HG03159 (cell line): ENCODE results near the gene GPC5.

Experiments used
- ATAC-seq: cut with Tn5 transposase; IDR thresholded peaks from one replicate; pipeline ENCODE4 v1.9.1; 2021; ENCODE audit warnings: mild to moderate bottlenecking, moderate library complexity; ENCODE audit not compliant: unreplicated experiment

Gene GPC5

GRCh38 chr13:91533354-91533753 is 134.9 kb downstream of the GPC5 start:
- no peak for ATAC-seq

GRCh38 chr13:91534996-91535395 is 136.6 kb downstream of the GPC5 start:
- ATAC-seq = no peak

DNA sequence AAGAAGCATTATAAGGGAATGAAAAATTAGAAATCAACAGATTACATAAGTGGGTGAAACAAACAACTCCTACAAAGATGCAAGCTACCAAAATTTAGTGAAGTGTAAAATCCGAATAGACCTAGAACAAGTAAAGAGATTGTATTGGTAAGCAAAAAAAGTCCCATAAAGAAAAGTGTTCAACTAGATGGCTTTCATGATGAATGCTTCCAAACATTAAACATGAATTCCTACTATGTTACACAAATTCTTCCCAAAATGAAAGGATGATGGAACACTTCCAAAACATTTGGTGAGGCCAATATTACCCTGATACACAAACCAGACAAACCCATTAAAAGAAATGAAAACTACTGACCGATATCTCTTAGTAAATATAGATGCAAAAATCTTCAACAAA is 139.0 kb downstream of the GPC5 start:
- ATAC-seq = no peak

GRCh38 chr13:91539286-91540157 is 141.1 kb downstream of the GPC5 start:
- no peak for ATAC-seq

- no peak for ATAC-seq
Observed at GRCh38 chr13:91540158-91540736, 141.8 kb downstream of the GPC5 start.

DNA sequence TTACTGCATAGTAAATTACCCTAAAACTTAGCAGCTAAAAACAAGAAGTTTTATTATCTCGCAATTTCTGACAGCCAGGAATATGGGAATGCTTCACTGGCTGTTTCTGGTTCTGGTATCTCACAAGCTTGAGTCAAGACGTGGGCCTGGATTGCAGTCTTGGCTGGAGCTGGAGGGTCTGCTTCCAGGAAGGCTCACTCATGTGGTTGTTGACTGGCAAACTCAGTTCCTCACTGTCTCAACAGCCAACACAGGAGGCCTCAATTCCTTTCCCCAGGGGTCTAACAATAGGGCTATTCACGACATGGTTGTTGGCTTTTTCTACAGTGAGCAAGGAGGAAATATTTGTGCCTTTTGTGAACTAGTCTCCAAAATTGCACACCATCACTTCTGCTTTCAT is 146.3 kb downstream of the GPC5 start:
- ATAC-seq = no peak

DNA sequence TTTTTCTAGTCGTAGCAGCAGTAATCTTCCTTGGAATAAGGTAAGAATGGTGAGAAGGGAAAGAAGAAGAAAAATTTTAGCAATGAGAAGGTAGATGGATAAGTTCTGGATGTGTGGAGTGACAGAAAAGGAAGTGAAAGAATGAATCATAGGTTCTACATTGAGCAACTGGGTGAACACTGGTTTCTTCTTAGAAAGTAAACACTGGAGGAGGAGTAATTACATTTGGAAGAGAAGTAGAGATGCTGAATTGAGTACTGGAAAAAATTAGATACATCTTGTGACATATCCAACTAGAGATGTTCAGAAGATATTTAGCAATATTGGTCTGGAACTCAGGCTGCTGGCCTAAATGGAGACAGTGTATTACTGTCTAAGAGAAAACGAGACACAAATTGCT is 148.5 kb downstream of the GPC5 start:
- no peak for ATAC-seq

DNA sequence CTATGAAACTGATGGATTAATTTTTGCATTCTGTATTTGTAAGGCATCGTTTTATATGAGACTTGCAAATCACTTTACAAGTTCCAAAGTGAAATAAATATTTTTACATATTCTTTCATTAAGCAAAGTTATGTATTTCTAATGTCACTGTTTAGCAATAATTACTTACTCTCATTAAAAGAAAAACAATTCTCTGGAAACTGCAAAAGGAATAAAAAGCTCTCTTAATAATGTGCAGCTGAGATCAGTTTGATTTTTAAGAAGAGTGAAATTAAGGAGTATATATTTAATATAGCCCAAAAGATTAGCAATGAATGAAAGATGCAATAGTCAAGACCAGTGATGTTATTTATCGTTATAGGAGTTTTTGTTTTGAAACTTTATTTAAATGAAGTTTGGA is 155.2 kb downstream of the GPC5 start:
- ATAC-seq = no peak

- no peak for ATAC-seq
Observed at GRCh38 chr13:91554101-91554500, 155.7 kb downstream of the GPC5 start.

GRCh38 chr13:91557328-91558090 is 159.1 kb downstream of the GPC5 start:
- ATAC-seq = no peak

- no peak for ATAC-seq
Observed at GRCh38 chr13:91563799-91564198, 165.4 kb downstream of the GPC5 start.

DNA sequence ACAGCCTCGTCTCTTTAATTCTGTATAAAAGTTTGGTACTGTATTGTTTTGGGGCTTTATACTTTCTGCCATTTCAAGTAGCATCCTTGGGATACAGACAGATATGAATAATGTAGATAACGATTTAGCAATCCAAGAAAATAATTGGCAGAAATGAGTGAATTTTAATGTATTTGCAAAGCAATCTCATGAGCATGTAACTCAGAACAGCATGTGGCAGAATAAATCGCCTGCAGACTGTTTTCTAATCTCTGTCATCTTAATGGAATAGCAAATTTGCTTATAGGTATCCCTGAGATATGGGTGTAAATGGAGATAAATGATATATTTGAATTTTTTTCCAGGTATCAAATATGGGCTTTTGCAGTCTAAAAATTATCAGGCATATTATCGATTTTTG is 166.0 kb downstream of the GPC5 start:
- ATAC-seq = no peak

DNA sequence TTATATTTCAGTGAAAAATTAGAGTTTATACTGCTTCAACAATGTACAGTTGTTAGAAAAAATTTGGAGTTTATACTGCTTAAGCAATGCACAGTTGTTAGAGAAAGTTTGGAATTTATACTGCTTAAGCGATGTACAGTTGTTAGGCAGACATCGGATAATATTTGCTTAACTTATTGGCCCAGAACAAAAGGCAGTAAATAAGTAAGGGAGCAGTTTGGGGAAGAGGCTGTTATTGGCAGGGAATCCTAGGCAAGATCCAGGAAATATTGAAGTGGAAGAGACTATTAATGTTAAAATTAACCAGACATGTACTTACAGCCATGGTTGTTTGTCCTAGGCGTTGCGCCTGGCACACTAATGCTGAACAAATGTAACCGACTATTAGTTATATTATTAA is 166.9 kb downstream of the GPC5 start:
- no peak for ATAC-seq

DNA sequence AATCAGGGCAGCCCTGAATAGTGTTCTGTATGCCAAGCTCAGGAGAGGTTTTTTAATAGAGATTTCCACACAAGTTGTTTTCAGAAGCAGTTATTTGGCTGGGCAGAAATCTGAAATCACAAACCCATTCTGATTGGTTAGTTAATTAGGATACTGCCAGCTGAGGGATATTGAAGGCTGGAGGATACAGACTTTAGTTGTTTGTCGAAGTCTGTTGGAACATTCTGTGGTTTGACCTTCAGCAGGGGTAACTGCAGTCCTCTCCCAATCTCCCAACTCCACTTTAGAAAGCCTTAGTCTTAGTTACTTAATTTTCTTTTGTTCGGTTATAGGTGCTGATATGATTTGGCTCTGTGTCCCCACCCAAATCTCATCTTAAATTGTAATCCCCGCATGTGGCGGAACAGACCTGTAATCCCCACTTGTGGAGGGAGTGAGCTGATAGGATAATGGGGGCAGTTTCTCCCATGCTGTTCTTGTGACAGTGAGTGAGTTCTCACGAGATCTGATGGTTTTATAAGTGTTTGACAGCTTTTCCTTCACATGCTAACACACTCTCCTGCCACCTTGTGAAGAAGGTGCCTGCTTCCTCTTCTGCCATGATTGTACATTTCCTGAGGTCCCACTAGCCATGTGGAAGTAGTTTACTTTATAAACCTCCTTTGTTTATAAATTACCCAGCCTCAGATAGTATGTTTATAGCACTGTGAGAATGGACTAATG is 169.2 kb downstream of the GPC5 start:
- ATAC-seq = no peak

- ATAC-seq = no peak
Observed at GRCh38 chr13:91571681-91572080, 173.3 kb downstream of the GPC5 start.

DNA sequence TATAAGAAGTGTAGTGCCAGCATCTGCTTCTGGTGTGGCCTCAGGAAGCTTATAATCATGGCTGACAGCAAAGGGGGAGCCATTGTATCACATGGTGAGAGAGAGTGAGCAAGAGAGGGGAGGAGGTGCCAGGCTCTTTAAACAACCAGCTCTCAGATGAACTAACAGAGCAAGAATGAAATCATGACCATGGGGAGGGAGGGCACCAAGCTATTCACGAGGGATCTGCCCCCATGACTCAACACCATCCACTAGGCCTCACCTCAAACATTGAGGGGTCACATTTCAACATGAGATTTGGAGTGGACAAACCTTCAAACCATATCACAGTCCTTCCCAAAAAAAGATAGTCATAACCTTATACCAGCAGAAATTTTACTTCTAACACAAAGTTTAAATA is 174.0 kb downstream of the GPC5 start:
- no peak for ATAC-seq

- ATAC-seq = no peak
Observed at GRCh38 chr13:91572944-91573598, 174.7 kb downstream of the GPC5 start.

GRCh38 chr13:91574766-91575165 is 176.3 kb downstream of the GPC5 start:
- ATAC-seq = no peak

- no peak for ATAC-seq
Observed at GRCh38 chr13:91576590-91576989, 178.2 kb downstream of the GPC5 start.

DNA sequence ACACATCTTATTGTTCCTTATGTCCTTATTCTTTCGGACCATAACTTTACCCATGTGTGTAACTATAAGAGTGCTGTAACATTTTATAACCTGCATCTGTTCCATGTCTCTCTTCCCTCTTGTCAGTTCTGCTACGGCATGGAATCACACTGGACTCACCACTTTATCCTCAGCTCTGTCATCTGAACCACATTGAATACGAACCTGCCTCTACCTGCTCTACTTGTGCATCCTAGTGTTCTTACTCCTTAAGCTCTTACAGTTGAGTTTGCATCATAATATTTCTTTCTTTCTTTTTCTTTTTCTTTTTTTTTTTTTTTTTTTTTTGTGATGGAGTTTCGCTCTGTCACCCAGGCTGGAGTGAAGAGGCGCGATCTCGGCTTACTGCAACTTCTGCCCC is 180.9 kb downstream of the GPC5 start:
- no peak for ATAC-seq

- ATAC-seq = no peak
Observed at GRCh38 chr13:91580749-91581148, 182.3 kb downstream of the GPC5 start.
